ENCODE measurements around the gene SLC2A3. TPM values are rescaled to one million over a fixed set of nuclear protein-coding genes. Genes with fewer than 3 reads are reported as not detected.
"Not testable (repeated sequence)": the region's sequence is repeated elsewhere in the genome, so short reads cannot be mapped to it uniquely, and the experiment has no call there.

SLC2A3 gene
- total RNA-seq, 4 donors from 2014 or later: 1.9 to 69.3 (median 11.2) TPM

- no peaks in the 10 kb centered on the region for H3K27me3 ChIP-seq
- H3K9me3 ChIP-seq: no peaks in the 10 kb centered on the region
- TF ChIP-seq POLR2A (IDR thresholded peaks at IDR 0.05) (no peak), CTCF (IDR thresholded peaks at IDR 0.05) (no peak)
- no peaks in the 10 kb centered on the region for H3K36me3 ChIP-seq
- peaks cover 0 to 4% (median 0%) of the 10 kb centered on the region in 4 donors for H3K4me1 ChIP-seq
- no peak overlapping the region for H3K27ac ChIP-seq
- no peak overlapping the region for H3K4me3 ChIP-seq
- no peak for DNase-seq
Observed at GRCh38 chr12:7948589-7949260, 12.7 kb upstream of the SLC2A3 start.

- DNase-seq: no peak
- no peak for TF ChIP-seq CTCF (IDR thresholded peaks at IDR 0.05)
- no peak for TF ChIP-seq POLR2A (IDR thresholded peaks at IDR 0.05)
- H3K9me3 ChIP-seq: no peaks in the 10 kb centered on the region
- H3K4me3 ChIP-seq: no peak overlapping the region
- H3K36me3 ChIP-seq: no peaks in the 10 kb centered on the region
- H3K27me3 ChIP-seq: no peaks in the 10 kb centered on the region
- H3K27ac ChIP-seq: no peak overlapping the region
- H3K4me1 ChIP-seq: peaks cover 0 to 4% (median 0%) of the 10 kb centered on the region in 4 donors
Observed at GRCh38 chr12:7947011-7947410, 11.0 kb upstream of the SLC2A3 start.

- not testable (repeated sequence) for H3K27ac ChIP-seq, H3K4me1 ChIP-seq, H3K9me3 ChIP-seq, DNase-seq, H3K4me3 ChIP-seq, H3K36me3 ChIP-seq, H3K27me3 ChIP-seq
Observed at GRCh38 chr12:7944760-7945159, 8.8 kb upstream of the SLC2A3 start.

GRCh38 chr12:7940906-7941305, 4.9 kb upstream of the SLC2A3 start:
- peaks cover 0 to 4% (median 0%) of the 10 kb centered on the region in 4 donors for H3K4me1 ChIP-seq
- no peak for DNase-seq
- no peaks in the 10 kb centered on the region for H3K36me3 ChIP-seq
- no peaks in the 10 kb centered on the region for H3K27me3 ChIP-seq
- H3K4me3 ChIP-seq: no peak overlapping the region
- no peak overlapping the region for H3K27ac ChIP-seq
- TF ChIP-seq CTCF (IDR thresholded peaks at IDR 0.05): no peak
- no peaks in the 10 kb centered on the region for H3K9me3 ChIP-seq

GRCh38 chr12:7937833-7938506, 2.0 kb upstream of the SLC2A3 start:
- peaks cover 0 to 4% (median 0%) of the 10 kb centered on the region in 4 donors for H3K4me1 ChIP-seq
- no peak for TF ChIP-seq POLR2A (IDR thresholded peaks at IDR 0.05)
- peak in 5 of 6 experiments; percentile 6 to 23 (median 7) for TF ChIP-seq CTCF (IDR thresholded peaks at IDR 0.05)
- H3K27me3 ChIP-seq: no peaks in the 10 kb centered on the region
- no peaks in the 10 kb centered on the region for H3K9me3 ChIP-seq
- H3K36me3 ChIP-seq: no peaks in the 10 kb centered on the region
- H3K4me3 ChIP-seq: no peak overlapping the region
- H3K27ac ChIP-seq: peak overlapping the region in 2 of 4 donors; percentile 13 to 17
- DNase-seq: no peak

- peak overlapping the region; percentile 78 to 90 (median 84) for H3K27ac ChIP-seq
- no peak for TF ChIP-seq CTCF (IDR thresholded peaks at IDR 0.05)
- no peak for TF ChIP-seq POLR2A (IDR thresholded peaks at IDR 0.05)
- H3K4me1 ChIP-seq: peaks cover 0 to 4% (median 0%) of the 10 kb centered on the region in 4 donors
- peak overlapping the region; percentile 37 to 57 (median 48) for H3K4me3 ChIP-seq
- H3K36me3 ChIP-seq: peaks cover 0 to 21% (median 0%) of the 10 kb centered on the region in 3 donors
- no peak for DNase-seq
- H3K27me3 ChIP-seq: no peaks in the 10 kb centered on the region
- H3K9me3 ChIP-seq: no peaks in the 10 kb centered on the region
Observed at GRCh38 chr12:7934889-7935492, 996 bp downstream of the SLC2A3 start.

Measured in Peyer's patch (tissue), 4 donors.